NCI-H1092 (cell line): Measurements from ENCODE around the gene CCBE1.
"Not testable (repeated sequence)": the region's sequence is repeated elsewhere in the genome, so short reads cannot be mapped to it uniquely, and the experiment has no call there.

Experiments used
- DNase-seq: peaks from one replicate; lab custom pipeline; 2025; lab: John Stamatoyannopoulos, UW

CCBE1 gene

GRCh38 chr18:59681521-59682004, 15.7 kb downstream of the CCBE1 start:
- peak; percentile 23 for DNase-seq

DNA sequence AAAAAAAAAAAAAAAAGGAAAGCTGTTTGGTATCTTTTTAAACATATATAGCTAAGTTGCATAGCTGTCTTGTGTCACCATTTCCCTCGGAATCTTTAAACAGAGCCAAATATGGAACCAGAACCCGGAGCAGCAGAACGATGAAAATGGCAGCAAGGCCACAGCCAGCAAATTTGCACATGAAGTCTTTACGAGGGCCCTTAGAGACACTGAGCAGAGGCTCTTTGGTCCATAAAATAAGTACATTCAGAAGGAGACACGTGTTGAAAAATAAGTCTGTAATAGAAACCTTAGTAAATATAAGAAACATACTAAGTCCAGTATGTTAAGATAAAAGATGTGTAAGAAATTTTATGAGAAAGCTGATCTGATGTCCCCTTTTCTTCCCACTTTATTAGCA, 16.2 kb downstream of the CCBE1 start:
- DNase-seq, result no peak

- no peak for DNase-seq
Measured at GRCh38 chr18:59675346-59675745, 21.9 kb downstream of the CCBE1 start.

- no peak for DNase-seq
Measured at GRCh38 chr18:59674903-59675270, 22.3 kb downstream of the CCBE1 start.

DNA sequence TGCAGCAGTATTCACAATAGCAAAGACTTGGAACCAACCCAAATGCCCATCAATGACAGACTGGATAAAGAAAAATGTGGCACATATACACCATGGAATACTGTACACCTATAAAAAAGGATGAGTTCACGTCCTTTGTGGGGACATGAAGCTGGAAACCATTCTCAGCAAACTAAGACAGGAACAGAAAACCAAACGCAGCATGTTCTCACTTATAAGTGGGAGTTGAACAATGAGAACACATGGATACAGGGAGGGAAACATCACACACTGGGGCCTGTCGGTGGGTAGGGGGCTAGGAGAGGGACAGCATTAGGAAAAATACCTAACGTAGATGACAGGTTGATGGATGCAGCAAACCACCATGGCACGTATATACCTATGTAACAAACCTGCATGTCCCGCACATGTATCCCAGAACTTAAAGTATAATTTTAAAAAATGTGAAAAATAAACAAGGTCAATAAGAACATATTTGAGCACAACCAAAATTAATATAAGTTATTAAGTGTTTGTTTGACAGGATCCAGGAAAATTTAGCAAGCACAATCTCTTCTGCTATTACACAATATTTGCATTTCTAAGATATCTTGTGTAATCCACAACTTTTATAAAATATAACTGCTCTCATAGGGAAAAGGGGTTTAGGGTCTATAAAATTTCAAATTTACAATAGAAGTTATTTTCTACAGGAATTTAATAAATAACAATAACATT, 22.9 kb downstream of the CCBE1 start:
- DNase-seq, result no peak

DNA sequence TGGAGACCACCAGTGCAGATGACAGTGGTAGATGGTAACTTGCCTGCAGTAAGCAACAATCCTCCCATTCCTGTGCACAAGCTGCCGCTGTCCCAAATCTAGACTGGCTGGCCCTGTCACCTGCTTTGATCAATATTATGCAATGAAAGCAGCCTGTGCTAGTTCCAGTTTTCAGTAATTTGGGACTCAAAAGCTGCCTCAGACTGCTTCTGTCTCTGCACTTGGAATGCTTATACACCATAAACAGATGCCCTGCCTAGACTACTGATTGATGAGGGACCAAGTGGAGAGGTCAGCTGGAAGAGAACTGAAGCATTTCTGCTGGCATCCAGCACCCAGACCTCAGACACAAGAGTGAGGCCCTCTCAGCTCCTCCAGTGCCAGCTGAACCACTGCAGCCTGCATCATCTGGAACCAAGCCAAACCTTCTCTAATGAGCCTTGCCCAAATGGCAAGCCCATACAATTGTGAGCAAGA, 24.9 kb downstream of the CCBE1 start:
- peak; percentile 18 for DNase-seq

DNA sequence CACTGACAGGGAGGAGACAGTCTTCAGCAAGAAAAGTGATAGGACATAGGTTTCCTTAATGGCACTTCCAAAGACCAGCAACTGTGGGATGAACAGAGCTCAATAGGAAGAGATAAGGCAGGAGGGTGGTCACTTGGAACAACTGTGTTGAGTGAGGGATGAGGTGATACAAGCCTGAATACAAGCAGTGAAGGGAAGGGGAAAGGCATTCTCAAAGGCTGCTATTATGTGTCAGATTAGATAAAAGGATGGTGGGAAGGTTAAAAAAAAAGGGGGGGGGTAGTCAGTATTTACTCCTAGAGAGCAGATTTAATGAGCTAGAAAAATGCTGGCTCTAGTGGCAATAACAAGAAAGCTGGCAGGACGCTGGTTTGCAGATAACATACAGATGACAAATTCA, 25.7 kb downstream of the CCBE1 start:
- no peak for DNase-seq

GRCh38 chr18:59669872-59670657, 27.2 kb downstream of the CCBE1 start:
- no peak for DNase-seq

DNA sequence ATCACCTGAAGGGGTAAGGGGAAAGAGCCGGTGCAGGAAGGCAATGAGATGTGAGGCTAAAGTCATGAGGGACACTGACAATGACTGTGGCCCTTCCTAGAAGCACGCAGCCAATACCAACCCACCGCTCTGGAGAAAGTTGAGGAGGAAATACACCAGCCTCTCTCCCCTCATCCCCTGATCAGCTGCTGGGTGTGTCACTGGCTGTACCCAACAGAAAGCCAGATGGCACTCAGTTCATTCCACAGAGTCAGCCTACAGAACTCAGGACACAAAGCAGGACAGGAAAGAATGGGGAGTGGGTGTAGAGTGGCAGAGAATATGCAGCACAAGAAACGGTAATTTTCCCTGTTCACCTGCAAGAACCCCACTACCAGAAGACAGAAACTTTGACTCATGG, 29.7 kb downstream of the CCBE1 start:
- no peak for DNase-seq

GRCh38 chr18:59666007-59666402, 31.2 kb downstream of the CCBE1 start:
- DNase-seq, result not testable (repeated sequence)

DNA sequence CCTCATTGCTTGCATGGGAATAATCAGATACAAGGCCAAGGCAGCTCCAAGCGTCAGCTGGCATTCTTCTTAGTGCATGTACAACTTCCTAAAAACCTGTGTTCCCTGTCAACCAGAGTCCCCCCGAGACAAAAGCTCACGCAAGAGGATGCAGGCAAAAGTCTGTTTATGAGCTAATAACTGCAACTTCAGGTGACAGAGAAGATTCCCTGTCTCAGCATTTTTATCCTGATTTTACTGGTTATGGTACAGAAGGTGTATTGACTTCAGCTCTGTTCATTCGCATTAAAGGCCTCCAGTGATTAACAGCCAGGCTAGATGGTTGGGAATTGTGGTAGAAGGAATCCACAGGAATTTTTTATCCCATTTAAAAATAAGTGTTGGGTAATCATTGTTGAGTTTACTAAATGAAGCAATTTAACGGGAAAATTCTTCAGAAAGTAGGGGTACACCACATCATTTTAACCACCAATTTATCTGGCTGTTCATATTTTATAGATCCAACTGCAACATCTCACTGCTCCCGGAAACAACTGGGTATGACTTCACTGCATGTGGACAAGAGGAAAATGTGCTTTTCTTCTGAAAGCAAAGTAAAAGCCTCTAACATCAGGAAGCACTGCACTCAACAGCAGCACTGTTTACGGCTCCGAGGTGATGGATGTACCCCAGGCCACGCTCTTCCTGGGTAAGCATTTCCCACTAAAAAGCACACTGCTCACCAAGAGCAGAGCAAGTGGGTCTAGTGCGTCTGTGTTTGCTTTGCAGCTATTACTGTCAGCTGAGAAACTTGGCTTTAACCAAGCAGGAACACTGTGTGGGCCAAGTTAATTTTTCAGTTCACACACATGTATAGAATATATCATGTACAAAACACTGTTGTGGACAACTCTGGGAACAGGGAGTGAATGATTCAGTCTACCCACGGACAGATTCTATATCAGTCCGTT, 31.9 kb downstream of the CCBE1 start:
- no peak for DNase-seq

DNA sequence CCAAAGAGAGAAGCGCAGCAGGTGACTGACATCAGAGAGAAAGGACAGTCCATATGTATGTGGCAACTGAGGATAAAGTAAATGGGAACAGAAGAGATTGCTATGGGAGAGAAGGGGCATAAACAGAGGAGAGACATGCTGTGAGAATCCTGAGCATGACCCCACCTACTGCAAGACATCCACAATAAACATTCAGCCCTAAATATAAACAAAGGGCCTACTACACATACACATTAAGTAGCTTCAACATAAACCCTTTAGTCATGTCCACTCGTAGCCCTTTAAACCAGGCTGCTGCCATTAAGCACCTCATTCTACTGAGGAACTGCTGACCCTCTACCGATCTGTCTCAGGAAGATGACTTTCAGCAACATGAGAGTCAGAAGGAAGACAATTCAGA, 32.9 kb downstream of the CCBE1 start:
- no peak for DNase-seq

- DNase-seq, result no peak
Measured at GRCh38 chr18:59663096-59663495, 34.1 kb downstream of the CCBE1 start.

GRCh38 chr18:59661891-59662701, 35.1 kb downstream of the CCBE1 start:
- no peak for DNase-seq

DNA sequence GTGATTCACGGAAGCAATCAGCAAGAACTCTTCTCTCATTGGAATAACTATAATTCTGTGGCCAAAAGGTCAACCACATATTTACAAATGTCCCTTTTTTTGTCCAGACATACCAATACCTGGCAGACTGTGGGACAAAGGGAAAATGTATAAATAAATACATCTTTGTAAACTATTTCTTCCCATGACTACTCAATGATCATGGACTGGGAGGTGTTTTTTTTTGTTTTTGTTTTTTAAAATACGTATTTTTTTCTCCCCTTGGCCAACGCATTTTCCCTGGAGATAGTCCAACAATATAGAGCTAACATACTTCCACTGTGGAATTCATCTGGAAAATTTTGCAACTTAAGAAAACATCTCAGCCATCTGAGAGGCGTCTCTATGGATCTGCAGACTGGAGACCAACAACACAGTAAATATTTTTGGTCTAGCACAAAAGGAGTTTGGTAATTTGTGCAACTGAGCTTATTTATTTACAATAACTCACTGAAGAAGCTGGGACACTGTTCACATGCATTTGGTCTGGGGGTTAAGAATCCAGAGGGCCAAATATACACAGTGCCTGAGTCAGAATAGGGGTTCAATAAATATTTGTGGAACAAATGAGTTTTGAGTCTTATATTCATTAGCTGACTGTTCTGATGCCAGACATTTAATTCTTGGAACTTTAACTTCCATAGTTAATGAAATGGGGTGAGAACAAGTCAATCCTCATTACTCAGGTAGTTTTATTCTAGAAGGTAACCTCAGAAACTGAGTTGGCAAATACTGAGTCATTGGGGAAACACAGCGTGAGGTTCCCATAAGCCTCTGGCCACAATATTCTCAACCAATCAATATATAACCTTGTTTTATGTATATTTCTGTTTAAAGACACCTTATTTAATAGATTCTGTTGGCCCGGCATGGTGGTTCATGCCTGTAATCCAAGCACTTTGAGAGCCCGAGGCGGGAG, 36.2 kb downstream of the CCBE1 start:
- DNase-seq, result no peak

GRCh38 chr18:59660366-59660765, 36.9 kb downstream of the CCBE1 start:
- DNase-seq, result no peak

DNA sequence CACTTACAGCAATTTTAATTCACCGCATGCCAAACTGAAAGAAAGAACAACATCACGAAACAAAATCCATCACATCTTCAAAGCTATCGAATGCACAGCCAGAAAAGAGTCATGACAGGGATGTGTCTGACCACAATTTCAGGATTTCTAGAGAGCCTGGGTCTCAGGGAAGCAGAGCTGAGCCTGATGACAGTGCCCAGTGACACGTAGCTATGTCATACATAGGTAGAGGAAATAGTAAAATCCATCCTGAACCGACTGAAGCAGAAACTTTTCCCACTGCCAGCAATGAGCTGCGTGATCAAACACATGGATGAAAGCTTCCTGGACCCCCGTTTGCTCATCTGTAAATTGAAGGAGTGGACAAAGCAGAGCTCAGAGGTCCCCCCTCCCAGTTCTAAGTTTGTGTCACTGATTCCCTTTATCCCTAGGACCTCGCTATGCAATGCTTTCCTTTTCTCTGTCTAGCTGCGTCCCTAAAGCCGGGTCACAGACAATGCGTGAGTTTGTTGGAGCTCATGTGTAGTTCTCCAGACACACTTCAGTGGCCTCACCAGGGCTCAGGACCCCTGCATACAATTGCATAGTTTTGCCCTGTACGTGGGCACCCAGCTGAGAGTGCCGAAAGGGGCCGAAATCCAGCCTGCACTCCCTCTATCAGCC, 37.6 kb downstream of the CCBE1 start:
- DNase-seq, result no peak

DNA sequence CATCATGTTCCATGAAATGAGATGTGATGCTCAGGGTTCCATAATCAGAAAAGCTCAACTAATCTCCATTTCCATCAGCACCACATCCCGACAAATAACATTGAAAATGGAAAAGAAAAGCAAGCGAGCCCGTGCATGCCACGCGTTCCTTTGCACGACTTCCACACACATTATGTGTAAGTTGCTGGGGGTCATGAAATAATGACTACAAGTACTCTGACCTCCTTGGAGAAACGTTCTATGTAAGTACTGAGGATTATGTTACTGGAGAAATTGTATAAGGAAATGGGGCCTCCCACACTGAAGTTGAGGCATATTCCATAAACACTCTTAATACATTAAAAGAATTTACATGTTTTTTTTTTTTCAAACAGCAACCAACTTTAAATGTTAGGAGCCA, 38.3 kb downstream of the CCBE1 start:
- no peak for DNase-seq

- DNase-seq, result no peak
Measured at GRCh38 chr18:59657012-59657411, 40.2 kb downstream of the CCBE1 start.
